HepG2 (cell line): Measurements from ENCODE around the gene ADORA3.

Experiments
- HNRNPLL ChIP-seq: fragments of 200-400 bp; formaldehyde crosslinking; IDR thresholded peaks from 2 replicates; pipeline ENCODE4 v1.6.1; 2017; ENCODE audit warnings: mild to moderate bottlenecking, low read depth, low read length; ENCODE audit not compliant: poor library complexity, severe bottlenecking
- NR1H2 ChIP-seq: sonication (generic); formaldehyde crosslinking; IDR thresholded peaks from 2 replicates; pipeline ENCODE4 v1.8.1; 2022; ENCODE audit warnings: low read depth, missing genetic modification reagents, borderline replicate concordance
- PRMT3 ChIP-seq: sonication (generic); formaldehyde crosslinking; IDR thresholded peaks from 2 replicates; pipeline ENCODE4 v1.8.1; 2022; ENCODE audit warnings: low read depth, mild to moderate bottlenecking, moderate library complexity, missing genetic modification reagents, borderline replicate concordance
- SUZ12 ChIP-seq: fragments of 150-350 bp; IDR thresholded peaks from 2 replicates; pipeline ENCODE4 v1.6.1; 2014; ENCODE audit warnings: low read depth, low read length
- ZNF138 ChIP-seq: sonication (generic); formaldehyde crosslinking; IDR thresholded peaks from 2 replicates; pipeline ENCODE4 v1.5.0; 2020; ENCODE audit warnings: mild to moderate bottlenecking, low read depth, missing genetic modification reagents
- TF ChIP-seq, protein P1 (sequence below): sonication (generic); formaldehyde crosslinking; IDR thresholded peaks from 2 replicates; pipeline ENCODE4 v1.5.0; 2020; ENCODE audit warnings: mild to moderate bottlenecking, missing genetic modification reagents, moderate library complexity

DNA sequence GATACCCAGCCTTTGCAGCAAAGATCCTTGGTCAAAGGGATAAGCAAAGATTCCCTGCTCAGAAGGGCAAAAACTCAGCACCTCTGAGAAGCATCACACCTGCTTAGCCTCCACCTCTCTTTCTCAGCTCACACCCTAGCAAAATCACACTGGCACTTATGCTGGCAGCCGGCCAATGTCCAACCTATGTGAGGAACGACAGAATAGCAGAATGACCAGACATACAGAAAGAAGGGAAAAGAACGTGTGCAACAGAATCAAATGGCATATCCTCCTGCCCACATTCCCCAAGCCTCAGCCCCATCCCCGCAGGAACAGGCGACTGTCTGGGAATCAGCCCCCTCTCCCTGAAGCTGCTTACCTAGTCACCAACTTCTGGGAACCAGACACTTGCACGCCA lies 664 bp upstream of the ADORA3 start:
- TF ChIP-seq NR1H2 (CRISPR knock-in tag) (no peak), ZNF138 (CRISPR knock-in tag) (no peak), SUZ12 (no peak), HNRNPLL (no peak), PRMT3 (CRISPR knock-in tag) (no peak)
- TF ChIP-seq, protein P1, sequence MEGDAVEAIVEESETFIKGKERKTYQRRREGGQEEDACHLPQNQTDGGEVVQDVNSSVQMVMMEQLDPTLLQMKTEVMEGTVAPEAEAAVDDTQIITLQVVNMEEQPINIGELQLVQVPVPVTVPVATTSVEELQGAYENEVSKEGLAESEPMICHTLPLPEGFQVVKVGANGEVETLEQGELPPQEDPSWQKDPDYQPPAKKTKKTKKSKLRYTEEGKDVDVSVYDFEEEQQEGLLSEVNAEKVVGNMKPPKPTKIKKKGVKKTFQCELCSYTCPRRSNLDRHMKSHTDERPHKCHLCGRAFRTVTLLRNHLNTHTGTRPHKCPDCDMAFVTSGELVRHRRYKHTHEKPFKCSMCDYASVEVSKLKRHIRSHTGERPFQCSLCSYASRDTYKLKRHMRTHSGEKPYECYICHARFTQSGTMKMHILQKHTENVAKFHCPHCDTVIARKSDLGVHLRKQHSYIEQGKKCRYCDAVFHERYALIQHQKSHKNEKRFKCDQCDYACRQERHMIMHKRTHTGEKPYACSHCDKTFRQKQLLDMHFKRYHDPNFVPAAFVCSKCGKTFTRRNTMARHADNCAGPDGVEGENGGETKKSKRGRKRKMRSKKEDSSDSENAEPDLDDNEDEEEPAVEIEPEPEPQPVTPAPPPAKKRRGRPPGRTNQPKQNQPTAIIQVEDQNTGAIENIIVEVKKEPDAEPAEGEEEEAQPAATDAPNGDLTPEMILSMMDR (CRISPR knock-in tag) = no peak
